BLaER1 (cell line): ENCODE data around the gene LSM6.

Experiments used
- H3K27ac ChIP-seq: shearing (Covaris generic); formaldehyde crosslinking; 2 replicates; pipeline ENCODE4 v1.8.1; 2022
- H3K27me3 ChIP-seq: shearing (Covaris generic); formaldehyde crosslinking; 2 replicates; pipeline ENCODE4 v1.8.1; 2022
- H3K36me3 ChIP-seq: shearing (Covaris generic); formaldehyde crosslinking; 2 replicates; pipeline ENCODE4 v1.8.1; 2022
- H3K4me1 ChIP-seq: shearing (Covaris generic); formaldehyde crosslinking; 2 replicates; pipeline ENCODE4 v1.8.1; 2022
- H3K4me2 ChIP-seq: shearing (Covaris generic); formaldehyde crosslinking; 2 replicates; pipeline ENCODE4 v1.8.1; 2022
- H3K4me3 ChIP-seq: shearing (Covaris generic); formaldehyde crosslinking; 2 replicates; pipeline ENCODE4 v1.8.1; 2022
- H3K9ac ChIP-seq: shearing (Covaris generic); formaldehyde crosslinking; 2 replicates; pipeline ENCODE4 v1.8.1; 2022
- H3K9me3 ChIP-seq: shearing (Covaris generic); formaldehyde crosslinking; 2 replicates; pipeline ENCODE4 v1.8.1; 2022
- H4K20me1 ChIP-seq: shearing (Covaris generic); formaldehyde crosslinking; 2 replicates; pipeline ENCODE4 v1.8.1; 2022
- Cebpa-rat ChIP-seq: shearing (Covaris generic); IDR thresholded peaks from 2 replicates; pipeline ENCODE4 v1.8.1; 2022

Gene LSM6

DNA sequence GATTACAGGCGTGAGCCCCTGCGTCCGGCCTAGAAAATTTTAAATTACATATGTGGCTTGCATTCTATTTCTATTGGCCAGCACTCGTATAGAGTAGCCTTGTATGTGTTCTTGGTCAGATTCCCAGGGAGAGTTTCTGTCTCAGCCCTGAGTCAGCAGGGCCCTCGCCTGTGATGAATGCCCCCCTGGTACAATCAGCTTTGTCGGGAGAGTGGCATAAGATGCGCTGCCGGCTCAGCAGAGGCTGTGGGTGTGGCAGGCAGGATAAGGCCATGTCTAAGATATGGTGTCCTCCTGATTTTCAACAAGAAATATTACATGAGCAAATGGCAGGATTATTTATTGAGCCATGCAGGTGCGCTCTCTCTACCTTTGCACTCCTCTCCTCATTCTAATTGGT lies 37.3 kb downstream of the LSM6 start:
- Histone ChIP-seq H3K4me3 (no peak overlapping the region), H3K27ac (no peak overlapping the region), H3K27me3 (no peaks in the 10 kb centered on the region), H3K4me2 (no peak overlapping the region), H3K4me1 (no peaks in the 10 kb centered on the region), H3K36me3 (no peaks in the 10 kb centered on the region), H3K9ac (no peak overlapping the region), H3K9me3 (no peaks in the 10 kb centered on the region), H4K20me1 (no peaks in the 10 kb centered on the region)
- no peak for TF ChIP-seq Cebpa-rat

DNA sequence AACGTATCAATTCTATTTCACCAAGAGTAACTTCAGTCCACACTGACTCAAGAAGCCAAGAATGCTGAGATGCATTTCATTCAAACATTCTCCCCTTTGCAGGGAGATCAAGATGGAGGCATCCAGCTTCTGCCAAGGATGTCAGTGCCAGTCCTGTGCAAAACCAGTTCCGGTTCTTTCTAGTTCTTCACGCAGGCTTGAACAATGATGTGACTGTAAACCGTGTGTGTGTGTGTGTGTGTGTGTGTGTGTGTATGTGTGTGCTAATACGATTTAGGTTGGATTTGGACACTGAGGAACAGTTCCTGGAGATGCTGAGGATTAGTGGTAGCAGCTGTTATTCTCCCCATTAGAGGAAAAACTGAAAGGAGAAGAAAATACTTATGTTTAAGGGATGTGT lies 38.7 kb downstream of the LSM6 start, which contains the start of gene REELD1:
Gene REELD1, plus strand, starts transcription at position 301 of the 400 bp plus-strand sequence. CDS start 2,415 bp downstream, outside the sequence.
- Histone ChIP-seq H3K9me3 (no peaks in the 10 kb centered on the region), H3K27ac (no peak within 1 kb of the TSS), H3K4me2 (no peak within 1 kb of the TSS), H3K27me3 (no peaks in the 10 kb centered on the region), H3K9ac (no peak within 1 kb of the TSS), H3K4me3 (no peak within 1 kb of the TSS), H3K4me1 (no peaks in the 10 kb centered on the region), H4K20me1 (no peaks in the 10 kb centered on the region), H3K36me3 (no peaks in the 10 kb centered on the region)
- no peak for TF ChIP-seq Cebpa-rat

DNA sequence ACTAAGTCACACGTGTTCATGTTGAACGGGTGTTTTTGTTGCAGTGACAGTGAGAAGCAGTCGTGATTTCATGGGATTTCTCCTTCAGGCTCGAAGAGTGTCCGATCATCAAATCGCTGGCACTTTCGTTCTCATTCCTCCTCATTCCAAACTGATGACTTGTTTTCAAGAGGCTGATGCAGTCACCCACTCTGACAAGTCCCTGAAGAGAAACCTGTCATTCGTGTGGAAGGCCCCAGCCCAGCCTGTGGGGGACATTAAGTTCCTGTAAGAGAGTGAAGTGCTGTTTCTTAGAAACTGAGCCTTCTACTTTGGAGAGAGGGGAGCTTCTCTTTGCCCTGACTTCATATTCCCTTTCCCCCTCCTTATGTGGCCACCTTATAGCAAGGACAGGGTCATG lies 46.8 kb downstream of the LSM6 start:
- Histone ChIP-seq H3K9me3 (no peaks in the 10 kb centered on the region), H3K4me1 (no peaks in the 10 kb centered on the region), H3K4me3 (no peak overlapping the region), H3K27me3 (no peaks in the 10 kb centered on the region), H4K20me1 (no peaks in the 10 kb centered on the region), H3K4me2 (no peak overlapping the region), H3K27ac (no peak overlapping the region), H3K9ac (no peak overlapping the region), H3K36me3 (no peaks in the 10 kb centered on the region)
- no peak for TF ChIP-seq Cebpa-rat

DNA sequence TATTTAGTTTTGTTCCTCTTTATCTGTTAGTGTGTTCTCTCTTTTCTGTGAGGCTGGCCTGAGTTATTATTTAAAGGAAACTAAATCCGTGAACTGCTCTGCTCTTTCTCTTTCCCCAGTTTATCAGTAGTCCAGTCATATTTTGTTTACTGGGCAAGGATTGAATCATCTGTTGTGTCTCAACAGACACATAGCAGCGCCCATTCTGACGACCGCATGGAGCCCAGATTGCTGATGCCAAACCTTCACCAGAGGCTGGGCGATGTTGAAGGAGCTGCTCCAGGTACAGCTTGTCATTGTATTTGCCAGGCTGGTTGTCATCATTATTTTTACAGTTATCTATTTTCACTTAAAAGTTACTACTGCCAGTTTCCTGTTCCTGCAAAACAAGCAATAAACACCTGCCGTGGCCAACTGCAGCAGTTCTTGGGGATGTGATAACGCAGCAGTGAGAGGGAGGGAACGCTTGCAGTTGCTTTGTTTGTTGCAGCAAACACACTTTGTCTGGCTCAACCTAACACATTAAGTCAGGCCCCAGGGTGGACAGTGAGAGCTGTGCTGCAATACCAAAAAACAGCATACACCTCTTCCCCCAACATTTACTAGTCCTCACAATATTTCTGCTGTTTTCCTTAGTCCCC lies 48.9 kb downstream of the LSM6 start:
- H3K4me2 ChIP-seq = no peak overlapping the region
- H3K27me3 ChIP-seq = no peaks in the 10 kb centered on the region
- H3K27ac ChIP-seq = no peak overlapping the region
- H3K9me3 ChIP-seq = no peaks in the 10 kb centered on the region
- H3K9ac ChIP-seq = no peak overlapping the region
- no peaks in the 10 kb centered on the region for H4K20me1 ChIP-seq
- H3K4me3 ChIP-seq = no peak overlapping the region
- H3K36me3 ChIP-seq = no peaks in the 10 kb centered on the region
- no peak for TF ChIP-seq Cebpa-rat
- H3K4me1 ChIP-seq = no peaks in the 10 kb centered on the region

- Histone ChIP-seq H3K9me3 (no peaks in the 10 kb centered on the region; the same call in 1 of the 2 replicates), H3K4me2 (no peak overlapping the region), H3K4me1 (no peaks in the 10 kb centered on the region), H4K20me1 (no peaks in the 10 kb centered on the region), H3K27ac (no peak overlapping the region), H3K4me3 (no peak overlapping the region), H3K9ac (no peak overlapping the region), H3K27me3 (no peaks in the 10 kb centered on the region), H3K36me3 (no peaks in the 10 kb centered on the region)
- TF ChIP-seq Cebpa-rat = no peak
These were observed 53.9 kb downstream of the LSM6 start for GRCh38 chr4:146229406-146229805.

DNA sequence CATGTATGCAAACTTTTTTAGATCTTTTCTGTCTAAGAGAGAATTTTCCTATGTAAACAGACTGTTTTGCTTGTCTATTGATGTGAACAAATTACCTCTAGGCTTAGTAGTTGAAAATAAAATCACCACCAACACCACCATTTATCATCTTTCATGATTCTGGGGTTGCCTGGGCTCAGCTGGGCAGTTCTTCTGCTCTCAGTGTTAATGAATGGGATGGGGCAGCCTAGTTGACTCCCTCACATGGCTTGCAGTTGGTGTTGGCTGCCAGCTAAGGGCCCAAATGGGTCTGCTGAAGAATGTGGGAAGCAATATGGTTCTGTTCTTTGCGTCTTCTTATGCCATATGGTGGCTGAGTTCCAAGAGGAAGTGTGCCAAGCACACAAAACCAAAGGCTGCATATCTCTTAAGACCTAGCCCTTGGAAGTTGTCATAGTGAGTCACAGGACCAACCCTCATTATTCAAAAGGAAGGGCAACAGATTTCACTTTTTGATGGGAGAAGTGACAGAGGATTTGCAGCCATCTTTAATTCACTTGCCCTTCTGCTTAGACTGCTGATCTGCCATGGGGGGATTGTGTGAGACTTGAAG lies 56.7 kb downstream of the LSM6 start:
- no peaks in the 10 kb centered on the region for H4K20me1 ChIP-seq
- H3K36me3 ChIP-seq = no peaks in the 10 kb centered on the region
- H3K4me3 ChIP-seq = no peak overlapping the region
- no peak overlapping the region for H3K27ac ChIP-seq
- H3K4me2 ChIP-seq = no peak overlapping the region
- TF ChIP-seq Cebpa-rat = no peak
- H3K4me1 ChIP-seq = peaks cover 8% of the 10 kb centered on the region
- no peaks in the 10 kb centered on the region; the same call in 1 of the 2 replicates for H3K9me3 ChIP-seq
- no peaks in the 10 kb centered on the region for H3K27me3 ChIP-seq
- no peak overlapping the region for H3K9ac ChIP-seq

GRCh38 chr4:146235654-146236177 lies 60.2 kb downstream of the LSM6 start:
- TF ChIP-seq Cebpa-rat = no peak
- H3K9me3 ChIP-seq = no peaks in the 10 kb centered on the region; the same call in 1 of the 2 replicates
- H3K9ac ChIP-seq = no peak overlapping the region
- no peaks in the 10 kb centered on the region for H4K20me1 ChIP-seq
- peak overlapping the region; percentile 57 for H3K4me2 ChIP-seq
- no peaks in the 10 kb centered on the region for H3K27me3 ChIP-seq
- no peaks in the 10 kb centered on the region for H3K36me3 ChIP-seq
- no peak overlapping the region for H3K4me3 ChIP-seq
- H3K4me1 ChIP-seq = peaks cover 8% of the 10 kb centered on the region
- no peak overlapping the region for H3K27ac ChIP-seq

DNA sequence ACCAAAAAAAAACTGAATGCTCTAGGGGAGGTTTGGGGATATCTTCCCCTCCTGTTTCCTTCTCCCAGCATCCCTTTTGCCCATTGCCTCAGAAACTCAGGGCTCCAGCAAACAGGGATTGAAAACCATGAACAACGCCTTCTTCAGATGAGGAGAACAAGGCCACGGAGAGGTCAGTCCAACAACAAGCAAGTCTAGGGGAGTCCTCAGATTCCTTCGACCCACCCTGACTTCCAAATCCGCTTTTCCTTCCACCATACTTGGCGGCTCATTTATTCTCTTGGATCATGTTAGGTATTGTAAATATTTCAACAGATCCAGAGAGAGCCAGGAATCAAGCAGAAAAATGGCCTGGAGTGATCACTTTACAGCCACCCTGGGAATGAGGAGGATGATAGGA lies 60.7 kb downstream of the LSM6 start:
- H3K4me2 ChIP-seq = peak overlapping the region; percentile 57; the same call in 1 of the 2 replicates

GRCh38 chr4:146237092-146237491 lies 61.6 kb downstream of the LSM6 start:
- Histone ChIP-seq H3K9ac (no peak overlapping the region), H3K9me3 (no peaks in the 10 kb centered on the region; the same call in 1 of the 2 replicates)

More for the DNA sequence above, 60.7 kb downstream of the LSM6 start:
- Histone ChIP-seq H3K27ac (no peak overlapping the region), H3K9ac (no peak overlapping the region), H3K9me3 (no peaks in the 10 kb centered on the region; the same call in 1 of the 2 replicates), H3K36me3 (no peaks in the 10 kb centered on the region), H3K27me3 (no peaks in the 10 kb centered on the region), H3K4me3 (no peak overlapping the region), H4K20me1 (no peaks in the 10 kb centered on the region), H3K4me1 (peaks cover 8% of the 10 kb centered on the region)
- no peak for TF ChIP-seq Cebpa-rat

DNA sequence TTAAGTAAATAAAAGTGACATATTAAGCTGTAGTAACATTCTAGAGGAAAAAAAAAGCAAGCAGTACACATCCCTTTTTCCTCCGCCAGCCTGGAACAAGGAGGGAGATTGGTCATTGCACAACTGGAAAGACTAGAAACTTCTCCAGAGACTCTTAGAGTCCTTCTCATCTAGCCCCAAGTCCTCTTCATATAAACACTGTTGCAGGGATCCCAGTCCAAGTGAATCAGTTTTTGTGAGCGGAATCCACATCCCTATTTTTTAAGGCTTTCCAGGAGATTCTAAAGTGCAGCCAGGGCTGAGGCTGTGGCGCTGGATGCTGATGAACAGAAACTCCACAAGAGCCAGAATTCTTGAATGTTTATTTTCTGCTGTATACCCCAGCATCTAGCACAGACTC lies 62.6 kb downstream of the LSM6 start:
- Histone ChIP-seq H3K36me3 (no peaks in the 10 kb centered on the region), H3K27ac (no peak overlapping the region), H4K20me1 (no peaks in the 10 kb centered on the region), H3K4me2 (no peak overlapping the region), H3K9ac (no peak overlapping the region), H3K4me1 (peaks cover 8% of the 10 kb centered on the region), H3K4me3 (no peak overlapping the region), H3K9me3 (no peaks in the 10 kb centered on the region), H3K27me3 (no peaks in the 10 kb centered on the region)
- TF ChIP-seq Cebpa-rat = no peak

More at GRCh38 chr4:146237092-146237491, 61.6 kb downstream of the LSM6 start:
- no peak overlapping the region for H3K27ac ChIP-seq
- no peak for TF ChIP-seq Cebpa-rat
- H3K36me3 ChIP-seq = no peaks in the 10 kb centered on the region
- peaks cover 8% of the 10 kb centered on the region for H3K4me1 ChIP-seq
- H3K4me3 ChIP-seq = no peak overlapping the region
- H3K27me3 ChIP-seq = no peaks in the 10 kb centered on the region
- H4K20me1 ChIP-seq = no peaks in the 10 kb centered on the region
- H3K4me2 ChIP-seq = no peak overlapping the region
